ENCODE results near the gene TRABD2B. TPM values are rescaled to one million over a fixed set of nuclear protein-coding genes. Genes with fewer than 3 reads are reported as not detected.

Gene TRABD2B
- total and polyA plus RNA-seq, 2 of the 13 experiments (the other 11 are each of a cell fraction or from before 2014, with no cell fraction given) = 0.04 TPM; not detected in 1

GRCh38 chr1:47834326-47834725 is 162.9 kb downstream of the TRABD2B start (continued):
- TF ChIP-seq, protein P1, sequence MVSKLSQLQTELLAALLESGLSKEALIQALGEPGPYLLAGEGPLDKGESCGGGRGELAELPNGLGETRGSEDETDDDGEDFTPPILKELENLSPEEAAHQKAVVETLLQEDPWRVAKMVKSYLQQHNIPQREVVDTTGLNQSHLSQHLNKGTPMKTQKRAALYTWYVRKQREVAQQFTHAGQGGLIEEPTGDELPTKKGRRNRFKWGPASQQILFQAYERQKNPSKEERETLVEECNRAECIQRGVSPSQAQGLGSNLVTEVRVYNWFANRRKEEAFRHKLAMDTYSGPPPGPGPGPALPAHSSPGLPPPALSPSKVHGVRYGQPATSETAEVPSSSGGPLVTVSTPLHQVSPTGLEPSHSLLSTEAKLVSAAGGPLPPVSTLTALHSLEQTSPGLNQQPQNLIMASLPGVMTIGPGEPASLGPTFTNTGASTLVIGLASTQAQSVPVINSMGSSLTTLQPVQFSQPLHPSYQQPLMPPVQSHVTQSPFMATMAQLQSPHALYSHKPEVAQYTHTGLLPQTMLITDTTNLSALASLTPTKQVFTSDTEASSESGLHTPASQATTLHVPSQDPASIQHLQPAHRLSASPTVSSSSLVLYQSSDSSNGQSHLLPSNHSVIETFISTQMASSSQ (IDR thresholded peaks at IDR 0.05; ENCODE audit: low read depth) = peak; percentile 67
- TF ChIP-seq, protein P1 (CRISPR knock-in tag; IDR thresholded peaks at IDR 0.05; ENCODE audit: borderline replicate concordance) = peak; percentile 39; the same call in 1 of the 2 replicates
- TF ChIP-seq ZNF597 (CRISPR knock-in tag; IDR thresholded peaks at IDR 0.05) = no peak
- TF ChIP-seq RARA (CRISPR knock-in tag; IDR thresholded peaks at IDR 0.05) = 0 out of 2 replicates have a peak, but pooled peaks have one; percentile 17
- TF ChIP-seq, protein P2, sequence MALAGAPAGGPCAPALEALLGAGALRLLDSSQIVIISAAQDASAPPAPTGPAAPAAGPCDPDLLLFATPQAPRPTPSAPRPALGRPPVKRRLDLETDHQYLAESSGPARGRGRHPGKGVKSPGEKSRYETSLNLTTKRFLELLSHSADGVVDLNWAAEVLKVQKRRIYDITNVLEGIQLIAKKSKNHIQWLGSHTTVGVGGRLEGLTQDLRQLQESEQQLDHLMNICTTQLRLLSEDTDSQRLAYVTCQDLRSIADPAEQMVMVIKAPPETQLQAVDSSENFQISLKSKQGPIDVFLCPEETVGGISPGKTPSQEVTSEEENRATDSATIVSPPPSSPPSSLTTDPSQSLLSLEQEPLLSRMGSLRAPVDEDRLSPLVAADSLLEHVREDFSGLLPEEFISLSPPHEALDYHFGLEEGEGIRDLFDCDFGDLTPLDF (CRISPR knock-in tag; IDR thresholded peaks at IDR 0.05) = no peak
- TF ChIP-seq TARDBP (CRISPR knock-in tag; IDR thresholded peaks at IDR 0.05) = 0 out of 2 replicates have a peak, but pooled peaks have one; percentile 14
- TF ChIP-seq TCF7 (IDR thresholded peaks at IDR 0.05; ENCODE audit: low read depth) = 0 out of 2 replicates have a peak, but pooled peaks have one; percentile 6
- peak; percentile 39; the same call in 1 of the 2 replicates for TF ChIP-seq ZMYM4 (CRISPR knock-in tag; IDR thresholded peaks at IDR 0.05)
